Body of pancreas (tissue), 4 donors: ENCODE measurements around the gene IPPK.

Experiments
- POLR2A ChIP-seq, 3 donors: fragments of 450-650 bp; IDR thresholded peaks; one replicate each; pipeline ENCODE4 v1.6.1; 2016; ENCODE audit warnings: antibody characterized with exemption in 3 of 3, mild to moderate bottlenecking in 2 of 3
- TF ChIP-seq, protein P1 (sequence below), 7 experiments: fragments of 450-650 bp in 4 of 7; fragments of 200-600 bp in 3 of 7; sonication (generic) in 3 of 7; IDR thresholded peaks; one replicate each; pipeline ENCODE4 v1.5.1; 2016 to 2019; ENCODE audit warnings: antibody characterized with exemption in 7 of 7

DNA sequence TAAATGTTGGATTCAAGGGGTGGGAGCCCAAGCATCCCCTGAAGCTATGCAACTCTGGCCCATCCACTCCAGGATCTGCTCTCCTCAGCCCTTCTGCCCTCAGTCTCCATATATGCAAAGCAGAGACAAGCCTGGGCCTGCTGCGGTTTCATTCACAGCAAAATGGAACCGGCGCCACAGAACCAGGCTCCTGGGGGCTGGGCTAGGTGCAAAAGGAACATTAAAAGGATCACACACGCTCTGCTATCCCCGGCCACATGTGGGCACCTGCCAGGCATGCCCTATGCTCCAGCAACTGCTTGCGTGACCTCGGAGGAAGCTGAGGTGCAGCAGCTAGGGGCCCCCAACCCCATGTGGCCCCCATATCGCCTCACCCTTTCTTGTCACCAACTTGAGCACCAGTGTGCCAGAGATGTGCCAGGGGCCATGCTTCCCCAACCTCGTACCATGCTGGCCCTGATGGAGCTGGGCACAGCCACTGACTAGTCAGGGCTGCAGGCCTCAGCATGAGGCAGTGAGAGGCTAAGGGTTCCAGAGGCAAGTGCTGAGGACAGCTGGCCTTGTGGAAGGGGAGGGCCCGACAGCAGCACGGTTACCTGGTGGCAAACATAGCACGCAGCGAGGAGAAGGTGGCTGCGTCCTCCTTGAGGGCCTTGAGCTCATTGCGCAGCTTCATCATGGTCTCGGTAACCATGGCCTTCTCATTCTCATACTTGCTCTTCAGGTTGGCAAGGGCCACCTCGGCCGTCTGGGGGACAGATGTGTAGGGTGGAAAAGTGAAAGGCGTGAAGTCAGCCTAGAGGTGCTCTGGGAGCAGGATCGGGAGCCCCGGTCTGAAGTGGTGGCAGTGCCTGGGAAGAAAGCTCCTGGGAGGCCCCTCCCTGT lies 47.5 kb upstream of the IPPK start:
- TF ChIP-seq, protein P1, sequence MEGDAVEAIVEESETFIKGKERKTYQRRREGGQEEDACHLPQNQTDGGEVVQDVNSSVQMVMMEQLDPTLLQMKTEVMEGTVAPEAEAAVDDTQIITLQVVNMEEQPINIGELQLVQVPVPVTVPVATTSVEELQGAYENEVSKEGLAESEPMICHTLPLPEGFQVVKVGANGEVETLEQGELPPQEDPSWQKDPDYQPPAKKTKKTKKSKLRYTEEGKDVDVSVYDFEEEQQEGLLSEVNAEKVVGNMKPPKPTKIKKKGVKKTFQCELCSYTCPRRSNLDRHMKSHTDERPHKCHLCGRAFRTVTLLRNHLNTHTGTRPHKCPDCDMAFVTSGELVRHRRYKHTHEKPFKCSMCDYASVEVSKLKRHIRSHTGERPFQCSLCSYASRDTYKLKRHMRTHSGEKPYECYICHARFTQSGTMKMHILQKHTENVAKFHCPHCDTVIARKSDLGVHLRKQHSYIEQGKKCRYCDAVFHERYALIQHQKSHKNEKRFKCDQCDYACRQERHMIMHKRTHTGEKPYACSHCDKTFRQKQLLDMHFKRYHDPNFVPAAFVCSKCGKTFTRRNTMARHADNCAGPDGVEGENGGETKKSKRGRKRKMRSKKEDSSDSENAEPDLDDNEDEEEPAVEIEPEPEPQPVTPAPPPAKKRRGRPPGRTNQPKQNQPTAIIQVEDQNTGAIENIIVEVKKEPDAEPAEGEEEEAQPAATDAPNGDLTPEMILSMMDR (IDR thresholded peaks at IDR 0.05), result no peak
- TF ChIP-seq POLR2A (IDR thresholded peaks at IDR 0.05), result no peak
